ENCODE measurements around the gene ROBO2.

- TF ChIP-seq, protein P1, sequence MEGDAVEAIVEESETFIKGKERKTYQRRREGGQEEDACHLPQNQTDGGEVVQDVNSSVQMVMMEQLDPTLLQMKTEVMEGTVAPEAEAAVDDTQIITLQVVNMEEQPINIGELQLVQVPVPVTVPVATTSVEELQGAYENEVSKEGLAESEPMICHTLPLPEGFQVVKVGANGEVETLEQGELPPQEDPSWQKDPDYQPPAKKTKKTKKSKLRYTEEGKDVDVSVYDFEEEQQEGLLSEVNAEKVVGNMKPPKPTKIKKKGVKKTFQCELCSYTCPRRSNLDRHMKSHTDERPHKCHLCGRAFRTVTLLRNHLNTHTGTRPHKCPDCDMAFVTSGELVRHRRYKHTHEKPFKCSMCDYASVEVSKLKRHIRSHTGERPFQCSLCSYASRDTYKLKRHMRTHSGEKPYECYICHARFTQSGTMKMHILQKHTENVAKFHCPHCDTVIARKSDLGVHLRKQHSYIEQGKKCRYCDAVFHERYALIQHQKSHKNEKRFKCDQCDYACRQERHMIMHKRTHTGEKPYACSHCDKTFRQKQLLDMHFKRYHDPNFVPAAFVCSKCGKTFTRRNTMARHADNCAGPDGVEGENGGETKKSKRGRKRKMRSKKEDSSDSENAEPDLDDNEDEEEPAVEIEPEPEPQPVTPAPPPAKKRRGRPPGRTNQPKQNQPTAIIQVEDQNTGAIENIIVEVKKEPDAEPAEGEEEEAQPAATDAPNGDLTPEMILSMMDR (IDR thresholded peaks at IDR 0.05; ENCODE audit: poor library complexity, severe bottlenecking), result peak; percentile 93
- TF ChIP-seq EP300 (conservative IDR thresholded peaks at IDR 0.05; ENCODE audit: poor library complexity, severe bottlenecking) (peak; percentile 27), RAD21 (conservative IDR thresholded peaks at IDR 0.05) (peak; percentile 97), POLR2AphosphoS5 (IDR thresholded peaks at IDR 0.05) (peak; percentile 23)
- TF ChIP-seq, protein P2, sequence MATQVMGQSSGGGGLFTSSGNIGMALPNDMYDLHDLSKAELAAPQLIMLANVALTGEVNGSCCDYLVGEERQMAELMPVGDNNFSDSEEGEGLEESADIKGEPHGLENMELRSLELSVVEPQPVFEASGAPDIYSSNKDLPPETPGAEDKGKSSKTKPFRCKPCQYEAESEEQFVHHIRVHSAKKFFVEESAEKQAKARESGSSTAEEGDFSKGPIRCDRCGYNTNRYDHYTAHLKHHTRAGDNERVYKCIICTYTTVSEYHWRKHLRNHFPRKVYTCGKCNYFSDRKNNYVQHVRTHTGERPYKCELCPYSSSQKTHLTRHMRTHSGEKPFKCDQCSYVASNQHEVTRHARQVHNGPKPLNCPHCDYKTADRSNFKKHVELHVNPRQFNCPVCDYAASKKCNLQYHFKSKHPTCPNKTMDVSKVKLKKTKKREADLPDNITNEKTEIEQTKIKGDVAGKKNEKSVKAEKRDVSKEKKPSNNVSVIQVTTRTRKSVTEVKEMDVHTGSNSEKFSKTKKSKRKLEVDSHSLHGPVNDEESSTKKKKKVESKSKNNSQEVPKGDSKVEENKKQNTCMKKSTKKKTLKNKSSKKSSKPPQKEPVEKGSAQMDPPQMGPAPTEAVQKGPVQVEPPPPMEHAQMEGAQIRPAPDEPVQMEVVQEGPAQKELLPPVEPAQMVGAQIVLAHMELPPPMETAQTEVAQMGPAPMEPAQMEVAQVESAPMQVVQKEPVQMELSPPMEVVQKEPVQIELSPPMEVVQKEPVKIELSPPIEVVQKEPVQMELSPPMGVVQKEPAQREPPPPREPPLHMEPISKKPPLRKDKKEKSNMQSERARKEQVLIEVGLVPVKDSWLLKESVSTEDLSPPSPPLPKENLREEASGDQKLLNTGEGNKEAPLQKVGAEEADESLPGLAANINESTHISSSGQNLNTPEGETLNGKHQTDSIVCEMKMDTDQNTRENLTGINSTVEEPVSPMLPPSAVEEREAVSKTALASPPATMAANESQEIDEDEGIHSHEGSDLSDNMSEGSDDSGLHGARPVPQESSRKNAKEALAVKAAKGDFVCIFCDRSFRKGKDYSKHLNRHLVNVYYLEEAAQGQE (IDR thresholded peaks at IDR 0.05; ENCODE audit: borderline replicate concordance), result no peak
Measured at GRCh38 chr3:77038468-77038929, 1.4 kb upstream of the ROBO2 start.
